ENCODE data around the gene PCP4L1. TPM values are rescaled to one million over a fixed set of nuclear protein-coding genes. Genes with fewer than 3 reads are reported as not detected.
A peak's percentile ranks its signal among the peaks of the same experiment; 100 is the strongest.
"Not testable (repeated sequence)": the region's sequence is repeated elsewhere in the genome, so short reads cannot be mapped to it uniquely, and the experiment has no call there.

PCP4L1 gene
- total RNA-seq, 1 donor from 2014 or later, result 0.35 TPM

GRCh38 chr1:161220002-161220401 lies 38.5 kb upstream of the PCP4L1 start:
- TF ChIP-seq CTCF (IDR thresholded peaks at IDR 0.05), result no peak

GRCh38 chr1:161222175-161223019 lies 36.1 kb upstream of the PCP4L1 start:
- peak; percentile 33 for DNase-seq (ENCODE audit: low spot score)
- TF ChIP-seq CTCF (IDR thresholded peaks at IDR 0.05), result no peak
- H3K36me3 Mint-ChIP-seq (ENCODE audit: low read depth), result peaks cover 1% of the 10 kb centered on the region
- no peak overlapping the region for H3K27ac Mint-ChIP-seq (ENCODE audit: unreplicated experiment)
- H3K27me3 Mint-ChIP-seq (ENCODE audit: low read depth), result no peaks in the 10 kb centered on the region
- no peaks in the 10 kb centered on the region for H3K9me3 Mint-ChIP-seq (ENCODE audit: low read depth)
- no peak overlapping the region for H3K4me3 Mint-ChIP-seq (ENCODE audit: unreplicated experiment)
- peaks cover 19% of the 10 kb centered on the region for H3K4me1 Mint-ChIP-seq (ENCODE audit: low read depth)

More at GRCh38 chr1:161220002-161220401, 38.5 kb upstream of the PCP4L1 start:
- no peaks in the 10 kb centered on the region for H3K27me3 Mint-ChIP-seq (ENCODE audit: low read depth)
- peak; percentile 7 for DNase-seq (ENCODE audit: low spot score)
- H3K4me3 Mint-ChIP-seq (ENCODE audit: unreplicated experiment), result no peak overlapping the region
- no peaks in the 10 kb centered on the region for H3K9me3 Mint-ChIP-seq (ENCODE audit: low read depth)
- no peak overlapping the region for H3K27ac Mint-ChIP-seq (ENCODE audit: unreplicated experiment)
- H3K36me3 Mint-ChIP-seq (ENCODE audit: low read depth), result peaks cover 3% of the 10 kb centered on the region
- H3K4me1 Mint-ChIP-seq (ENCODE audit: low read depth), result peaks cover 8% of the 10 kb centered on the region

GRCh38 chr1:161223805-161224694 lies 34.5 kb upstream of the PCP4L1 start:
- peaks cover 8% of the 10 kb centered on the region for H3K36me3 Mint-ChIP-seq (ENCODE audit: low read depth)
- no peak overlapping the region for H3K27ac Mint-ChIP-seq (ENCODE audit: unreplicated experiment)
- peak; percentile 26 for DNase-seq (ENCODE audit: low spot score)
- H3K27me3 Mint-ChIP-seq (ENCODE audit: low read depth), result no peaks in the 10 kb centered on the region
- no peaks in the 10 kb centered on the region for H3K9me3 Mint-ChIP-seq (ENCODE audit: low read depth)
- H3K4me1 Mint-ChIP-seq (ENCODE audit: low read depth), result peaks cover 26% of the 10 kb centered on the region
- TF ChIP-seq CTCF (IDR thresholded peaks at IDR 0.05), result no peak
- no peak overlapping the region for H3K4me3 Mint-ChIP-seq (ENCODE audit: unreplicated experiment)

- not testable (repeated sequence) for H3K27me3 Mint-ChIP-seq (ENCODE audit: low read depth); H3K27ac Mint-ChIP-seq (ENCODE audit: unreplicated experiment); H3K4me3 Mint-ChIP-seq (ENCODE audit: unreplicated experiment); H3K9me3 Mint-ChIP-seq (ENCODE audit: low read depth)
- Mint-ChIP-seq H3K36me3 (ENCODE audit: low read depth) (peaks cover 12% of the 10 kb centered on the region), H3K4me1 (ENCODE audit: low read depth) (peaks cover 26% of the 10 kb centered on the region)
- peak; percentile 29 for DNase-seq (ENCODE audit: low spot score)
Observed at GRCh38 chr1:161224695-161225087, 33.9 kb upstream of the PCP4L1 start.

GRCh38 chr1:161225178-161225533 lies 33.4 kb upstream of the PCP4L1 start:
- Mint-ChIP-seq H3K9me3 (ENCODE audit: low read depth) (no peaks in the 10 kb centered on the region), H3K4me3 (ENCODE audit: unreplicated experiment) (no peak overlapping the region), H3K27ac (ENCODE audit: unreplicated experiment) (peak overlapping the region; percentile 97), H3K27me3 (ENCODE audit: low read depth) (no peaks in the 10 kb centered on the region), H3K4me1 (ENCODE audit: low read depth) (peaks cover 26% of the 10 kb centered on the region), H3K36me3 (ENCODE audit: low read depth) (peaks cover 12% of the 10 kb centered on the region)
- no peak for DNase-seq (ENCODE audit: low spot score)
- TF ChIP-seq CTCF (IDR thresholded peaks at IDR 0.05), result no peak
